ENCODE data around the gene TRAPPC6A.
"Not testable (repeated sequence)": the region's sequence is repeated elsewhere in the genome, so short reads cannot be mapped to it uniquely, and the experiment has no call there.

The TRAPPC6A gene

GRCh38 chr19:45121827-45122345 lies 56.2 kb downstream of the TRAPPC6A start:
- in situ Hi-C loops (cut with HindIII; ENCODE audit: low pct_ligation_motif_present, low pct_unique_long_range_greater_than_20kb, low sequenced_read_pairs) = no loop called here

DNA sequence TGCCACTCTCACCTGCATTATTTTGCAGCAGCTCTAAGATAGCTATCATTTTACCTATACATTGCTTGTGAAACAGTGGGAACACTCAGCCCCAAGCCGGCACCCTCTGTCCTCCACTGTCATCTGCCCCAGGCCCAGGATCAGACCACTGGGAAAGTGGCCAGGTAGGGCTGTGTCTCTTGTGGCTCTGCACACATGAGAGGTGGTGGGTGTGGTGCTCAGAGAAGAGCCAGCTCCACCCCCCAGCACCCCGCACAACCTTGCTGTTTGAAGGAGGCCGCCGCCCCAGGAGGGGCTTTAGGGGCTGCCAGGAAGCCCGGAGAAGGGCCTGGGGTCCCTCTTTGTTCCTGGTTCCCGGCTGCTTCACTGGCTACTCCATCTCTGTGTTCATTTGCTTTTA lies 58.5 kb downstream of the TRAPPC6A start:
- no peak for DNase-seq
- in situ Hi-C loops (cut with HindIII; ENCODE audit: low pct_ligation_motif_present, low pct_unique_long_range_greater_than_20kb, low sequenced_read_pairs) = no loop called here

More at GRCh38 chr19:45121827-45122345, 56.2 kb downstream of the TRAPPC6A start:
- no peak for DNase-seq

GRCh38 chr19:45118591-45119355 lies 59.3 kb downstream of the TRAPPC6A start:
- in situ Hi-C loops (cut with HindIII; ENCODE audit: low pct_ligation_motif_present, low pct_unique_long_range_greater_than_20kb, low sequenced_read_pairs); DNase-seq: not testable (repeated sequence)

DNA sequence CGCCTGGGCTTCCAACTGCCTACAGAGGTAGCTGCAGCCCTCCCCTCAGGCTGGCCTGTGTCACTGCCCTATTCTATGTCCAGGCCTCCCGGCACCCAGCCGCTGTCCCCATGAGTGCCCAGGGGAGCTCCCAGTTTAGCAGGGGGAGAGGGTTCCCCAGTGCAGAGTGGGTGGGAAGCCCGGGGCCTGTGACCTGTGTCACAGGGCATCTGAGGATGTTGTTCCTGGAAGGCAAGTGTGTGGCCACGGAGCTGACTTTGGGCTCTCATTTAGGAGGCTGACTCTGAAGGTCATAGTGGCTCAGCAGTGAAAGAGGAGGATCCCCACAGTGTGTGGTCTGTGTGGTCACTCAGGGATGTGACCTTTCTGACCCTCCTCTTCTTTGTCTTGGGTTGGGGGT lies 59.9 kb downstream of the TRAPPC6A start:
- in situ Hi-C loops (cut with HindIII; ENCODE audit: low pct_ligation_motif_present, low pct_unique_long_range_greater_than_20kb, low sequenced_read_pairs) = no loop called here
- no peak for DNase-seq

- no peak for DNase-seq
- in situ Hi-C loops (cut with HindIII; ENCODE audit: low pct_ligation_motif_present, low pct_unique_long_range_greater_than_20kb, low sequenced_read_pairs) = no loop called here
These were observed 60.4 kb downstream of the TRAPPC6A start for GRCh38 chr19:45117671-45118070.

DNA sequence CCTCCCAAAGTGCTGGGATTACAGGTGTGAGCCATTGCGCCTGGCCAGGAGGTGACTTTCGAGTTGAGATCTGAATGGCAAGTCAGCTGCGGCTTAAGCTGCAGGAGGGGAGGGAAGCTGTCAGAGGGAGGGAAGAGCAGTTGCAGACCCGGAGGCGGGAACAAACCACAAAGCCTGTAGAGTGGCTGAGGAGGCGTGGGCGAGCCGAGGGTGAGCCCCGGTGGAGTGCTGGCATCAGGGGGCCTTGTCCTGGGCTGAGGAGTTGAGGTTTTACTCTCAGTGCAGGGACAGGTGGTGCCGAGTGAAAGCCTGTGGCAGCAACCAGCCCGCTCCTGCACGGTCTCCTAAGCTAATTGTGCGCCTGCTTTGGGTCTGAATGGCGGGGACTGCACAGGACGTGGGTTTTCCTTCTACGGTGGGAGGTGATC lies 60.9 kb downstream of the TRAPPC6A start:
- in situ Hi-C loops (cut with HindIII; ENCODE audit: low pct_ligation_motif_present, low pct_unique_long_range_greater_than_20kb, low sequenced_read_pairs) = no loop called here
- DNase-seq = no peak

GRCh38 chr19:45115809-45116615 lies 62.0 kb downstream of the TRAPPC6A start:
- in situ Hi-C loops (cut with HindIII; ENCODE audit: low pct_ligation_motif_present, low pct_unique_long_range_greater_than_20kb, low sequenced_read_pairs) = no loop called here
- DNase-seq = no peak

GRCh38 chr19:45114116-45114515 lies 63.9 kb downstream of the TRAPPC6A start:
- in situ Hi-C loops (cut with HindIII; ENCODE audit: low pct_ligation_motif_present, low pct_unique_long_range_greater_than_20kb, low sequenced_read_pairs) = no loop called here

GRCh38 chr19:45113628-45114027 lies 64.4 kb downstream of the TRAPPC6A start:
- in situ Hi-C loops (cut with HindIII; ENCODE audit: low pct_ligation_motif_present, low pct_unique_long_range_greater_than_20kb, low sequenced_read_pairs) = no loop called here

More at GRCh38 chr19:45114116-45114515, 63.9 kb downstream of the TRAPPC6A start:
- no peak for DNase-seq

More at GRCh38 chr19:45113628-45114027, 64.4 kb downstream of the TRAPPC6A start:
- no peak for DNase-seq
